B cell (primary cell): ENCODE results near the gene SLC9A9. TPM values are rescaled to one million over a fixed set of nuclear protein-coding genes. Genes with fewer than 3 reads are reported as not detected.

Experiments used
- ATAC-seq: fragments of 200-7000 bp; cut with Tn5 transposase; one replicate; pipeline ENCODE4 v1.10.0; 2021; ENCODE audit warnings: low read depth, mild to moderate bottlenecking, moderate number of reproducible peaks, moderate library complexity
- CTCF ChIA-PET: fragments of 350-600 bp; sonication (Branson Sonifier 250); formaldehyde crosslinking; loops from one replicate; lab custom pipeline; 2021; ENCODE audit warnings: antibody characterized with exemption, inconsistent platforms; lab: Charles Lee
- POLR2A ChIA-PET: fragments of 350-600 bp; sonication (Branson Sonifier 250); formaldehyde crosslinking; loops from one replicate; lab custom pipeline; 2021; ENCODE audit warnings: antibody characterized with exemption; lab: Charles Lee
- DNase-seq: peaks from one replicate; pipeline ENCODE4 v3.0.0; 2013
- H2AFZ ChIP-seq: 2 replicates; pipeline ENCODE4 v1.6.1; 2012; ENCODE audit warnings: mild to moderate bottlenecking, low read depth, low read length; ENCODE audit not compliant: insufficient read depth, poor library complexity, severe bottlenecking
- H3K27ac ChIP-seq, 2 donors: 1 replicate in 1 of 2; 2 replicates in 1 of 2; pipeline ENCODE4 v1.5.1; 2012 to 2013; ENCODE audit warnings: low read length in 2 of 2, mild to moderate bottlenecking in 2 of 2, moderate library complexity in 1 of 2
- H3K27me3 ChIP-seq, 4 experiments: fragments of 200-600 bp in 1 of 4; sonication (generic) in 1 of 4; replicated peaks in 1 of 4; 1 replicate in 2 of 4; 2 replicates in 2 of 4; pipeline versions ENCODE4 v1.6.1 to v1.7.0; 2013 to 2016; ENCODE audit warnings: low read length in 3 of 4, mild to moderate bottlenecking in 2 of 4, mixed read lengths in 1 of 4, moderate library complexity in 1 of 4; ENCODE audit not compliant: insufficient read depth in 4 of 4, control insufficient read depth in 3 of 4; ENCODE audit errors: control extremely low read depth in 1 of 4
- H3K36me3 ChIP-seq, 2 experiments: replicated peaks in 1 of 2; 1 replicate in 1 of 2; 2 replicates in 1 of 2; pipeline versions ENCODE4 v1.6.1 to v1.7.1; 2013; ENCODE audit warnings: low read length in 1 of 2; ENCODE audit not compliant: insufficient read depth in 2 of 2, control insufficient read depth in 1 of 2; ENCODE audit errors: control extremely low read depth in 1 of 2, extremely low read depth in 1 of 2
- H3K4me1 ChIP-seq, 2 donors: fragments of 200-600 bp in 1 of 2; sonication (generic) in 1 of 2; 1 replicate in 1 of 2; 2 replicates in 1 of 2; pipeline versions ENCODE4 v1.5.1 to v1.6.1; 2013 to 2017; ENCODE audit warnings: low read length in 2 of 2; ENCODE audit not compliant: control insufficient read depth in 2 of 2, insufficient read depth in 2 of 2
- H3K4me2 ChIP-seq: replicated peaks from 2 replicates; pipeline ENCODE3; 2012; ENCODE audit warnings: mild to moderate bottlenecking, low read depth, low read length; ENCODE audit not compliant: poor library complexity, severe bottlenecking
- H3K4me3 ChIP-seq, 5 experiments: fragments of 200-600 bp in 1 of 5; sonication (generic) in 1 of 5; 1 replicate in 3 of 5; 2 replicates in 2 of 5; pipeline versions ENCODE4 v1.5.1 to v1.7.0; 2011 to 2016; ENCODE audit warnings: low read length in 4 of 5, mild to moderate bottlenecking in 4 of 5, low read depth in 2 of 5, control low read depth in 1 of 5, moderate library complexity in 1 of 5; ENCODE audit not compliant: insufficient read depth in 1 of 5; ENCODE audit errors: control extremely low read depth in 1 of 5, extremely low read depth in 1 of 5
- H3K79me2 ChIP-seq: fragments of 200-600 bp; sonication (generic); one replicate; pipeline ENCODE4 v1.6.0; 2016; ENCODE audit warnings: low read length; ENCODE audit not compliant: control insufficient read depth, insufficient read depth
- H3K9ac ChIP-seq: fragments of 200-600 bp; sonication (generic); 2 replicates; pipeline ENCODE4 v1.6.1; 2017; ENCODE audit warnings: mild to moderate bottlenecking, low read length, moderate library complexity
- H3K9me3 ChIP-seq, 3 donors: one replicate each; pipeline versions ENCODE4 v1.6.1 to v1.7.1; 2013; ENCODE audit warnings: low read length in 2 of 3; ENCODE audit not compliant: control insufficient read depth in 2 of 3, insufficient read depth in 1 of 3; ENCODE audit errors: control extremely low read depth in 1 of 3
- H4K20me1 ChIP-seq: 2 replicates; pipeline ENCODE4 v1.6.0; 2012; ENCODE audit warnings: mild to moderate bottlenecking, low read length; ENCODE audit not compliant: insufficient read depth, control insufficient read depth, poor library complexity, severe bottlenecking
- H3K27ac Mint-ChIP-seq: one replicate; pipeline ENCODE4 v1.8.0; 2021; ENCODE audit warnings: mixed read lengths
- H3K27me3 Mint-ChIP-seq: one replicate; pipeline ENCODE4 v1.8.0; 2021; ENCODE audit warnings: mixed read lengths
- H3K4me1 Mint-ChIP-seq: one replicate; pipeline ENCODE4 v1.8.0; 2021; ENCODE audit warnings: mixed read lengths
- H3K4me3 Mint-ChIP-seq: one replicate; pipeline ENCODE4 v1.8.0; 2021; ENCODE audit warnings: mixed read lengths
- H3K9me3 Mint-ChIP-seq: one replicate; pipeline ENCODE4 v1.8.0; 2022; ENCODE audit warnings: mixed read lengths; ENCODE audit not compliant: insufficient read depth
- EZH2 ChIP-seq: IDR thresholded peaks from 2 replicates; pipeline ENCODE4 v1.6.1; 2012; ENCODE audit warnings: borderline replicate concordance, low read depth, mild to moderate bottlenecking, moderate library complexity, low read length; ENCODE audit not compliant: insufficient read depth, poor library complexity, severe bottlenecking
- WGBS: methylation state at CpG from one replicate; pipeline ENCODE4 v1.1.5; 2013; ENCODE audit warnings: missing lambda C conversion rate; ENCODE audit not compliant: insufficient coverage; 5-methylcytosine and 5-hydroxymethylcytosine counted together
- intact Hi-C: fragments of 100-400 bp; cut with micrococcal nuclease; formaldehyde crosslinking; loops from one replicate; pipeline ENCODE4 v1.10.0; 2022
- polyA plus RNA-seq: library from polyadenylated mRNA; depleted of rRNA; stranded (reverse); fragments of >200 nt; gene quantifications from 2 replicates; pipeline ENCODE4 v1.2.3, GENCODE V29; 2012
- total RNA-seq, 2 donors: library from RNA; stranded (reverse); fragments of 120-200 nt in 1 of 2; gene quantifications; 1 replicate in 1 of 2; 2 replicates in 1 of 2; pipeline versions ENCODE4 v1.2.3 to v1.2.4, GENCODE V29; 2013 to 2022
- TF ChIP-seq, protein P1 (sequence below): fragments of 200-600 bp; IDR thresholded peaks from one replicate; pipeline ENCODE4 v1.8.0; 2022; ENCODE audit warnings: antibody characterized with exemption, mild to moderate bottlenecking

SLC9A9 gene
- total and polyA plus RNA-seq, 2 donors (not counting 1 experiment from before 2014, with no cell fraction given): 7.7 to 17.3 TPM

DNA sequence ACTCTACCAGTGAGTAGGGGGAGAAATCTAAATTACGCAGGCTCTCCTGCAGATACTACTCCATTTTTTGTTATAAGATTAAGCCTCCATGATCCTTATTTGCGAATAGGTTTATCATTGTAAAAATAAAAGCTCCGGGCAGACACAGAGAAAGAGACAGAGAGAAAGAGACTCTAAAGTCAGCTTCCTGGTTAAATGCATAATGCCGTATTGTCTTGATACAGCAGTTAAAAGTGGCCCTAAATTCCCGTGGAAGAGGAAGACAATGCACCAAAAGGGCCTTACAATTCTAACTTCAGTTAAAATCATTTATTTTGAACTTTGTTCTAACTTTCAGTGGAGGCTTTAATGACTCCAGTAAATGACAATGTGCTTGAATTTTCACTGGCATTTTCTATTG, 98.3 kb downstream of the SLC9A9 start:
- CTCF ChIA-PET: no interaction called here
- Mint-ChIP-seq H3K27ac (no peak overlapping the region), H3K27me3 (no peaks in the 10 kb centered on the region), H3K4me1 (peaks cover 14% of the 10 kb centered on the region), H3K9me3 (no peaks in the 10 kb centered on the region), H3K4me3 (no peak overlapping the region)
- DNase-seq (no peak), ATAC-seq (no peak)
- peaks cover 14 to 15% of the 10 kb centered on the region in 2 donors for H3K4me1 ChIP-seq
- H3K4me3 ChIP-seq: no peak overlapping the region
- TF ChIP-seq EZH2: no peak
- TF ChIP-seq, protein P1, sequence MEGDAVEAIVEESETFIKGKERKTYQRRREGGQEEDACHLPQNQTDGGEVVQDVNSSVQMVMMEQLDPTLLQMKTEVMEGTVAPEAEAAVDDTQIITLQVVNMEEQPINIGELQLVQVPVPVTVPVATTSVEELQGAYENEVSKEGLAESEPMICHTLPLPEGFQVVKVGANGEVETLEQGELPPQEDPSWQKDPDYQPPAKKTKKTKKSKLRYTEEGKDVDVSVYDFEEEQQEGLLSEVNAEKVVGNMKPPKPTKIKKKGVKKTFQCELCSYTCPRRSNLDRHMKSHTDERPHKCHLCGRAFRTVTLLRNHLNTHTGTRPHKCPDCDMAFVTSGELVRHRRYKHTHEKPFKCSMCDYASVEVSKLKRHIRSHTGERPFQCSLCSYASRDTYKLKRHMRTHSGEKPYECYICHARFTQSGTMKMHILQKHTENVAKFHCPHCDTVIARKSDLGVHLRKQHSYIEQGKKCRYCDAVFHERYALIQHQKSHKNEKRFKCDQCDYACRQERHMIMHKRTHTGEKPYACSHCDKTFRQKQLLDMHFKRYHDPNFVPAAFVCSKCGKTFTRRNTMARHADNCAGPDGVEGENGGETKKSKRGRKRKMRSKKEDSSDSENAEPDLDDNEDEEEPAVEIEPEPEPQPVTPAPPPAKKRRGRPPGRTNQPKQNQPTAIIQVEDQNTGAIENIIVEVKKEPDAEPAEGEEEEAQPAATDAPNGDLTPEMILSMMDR: no peak
- intact Hi-C loops: no loop called here
- H2AFZ ChIP-seq: no peak overlapping the region
- H3K9ac ChIP-seq: no peak overlapping the region
- H4K20me1 ChIP-seq: no peaks in the 10 kb centered on the region
- WGBS: 100% methylated on average over 3 of the region's 5 CpGs
- H3K9me3 ChIP-seq: no peaks in the 10 kb centered on the region
- POLR2A ChIA-PET: no interaction called here
- no peak overlapping the region for H3K27ac ChIP-seq
- no peaks in the 10 kb centered on the region for H3K27me3 ChIP-seq
- no peak overlapping the region for H3K4me2 ChIP-seq
- no peaks in the 10 kb centered on the region for H3K36me3 ChIP-seq
- no peaks in the 10 kb centered on the region for H3K79me2 ChIP-seq

DNA sequence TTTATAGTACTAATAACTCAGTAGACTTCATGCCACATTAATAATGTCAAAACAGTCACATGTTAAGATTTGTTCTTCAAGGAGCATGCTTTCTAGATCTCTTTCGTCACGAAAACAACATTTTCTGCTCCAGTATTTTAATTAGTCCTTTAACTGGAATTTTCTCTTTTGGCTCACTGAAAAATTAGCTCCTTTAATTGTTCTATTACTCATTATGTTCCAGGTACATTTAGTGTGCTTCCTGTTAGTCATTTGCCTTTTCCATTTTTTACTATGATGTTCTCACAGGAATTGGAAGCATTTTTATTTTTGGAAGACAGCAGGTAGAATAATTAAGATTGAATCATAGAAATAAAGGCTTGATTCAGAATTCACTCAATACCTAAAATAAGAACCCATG, 111.2 kb downstream of the SLC9A9 start:
- Histone ChIP-seq H3K27me3 (no peaks in the 10 kb centered on the region), H3K9ac (no peak overlapping the region), H3K4me2 (no peak overlapping the region), H2AFZ (no peak overlapping the region), H3K27ac (no peak overlapping the region), H3K4me1 (no peaks in the 10 kb centered on the region), H3K4me3 (no peak overlapping the region), H3K36me3 (no peaks in the 10 kb centered on the region), H3K79me2 (no peaks in the 10 kb centered on the region), H3K9me3 (peaks cover 0 to 6% (median 2%) of the 10 kb centered on the region in 3 donors), H4K20me1 (no peaks in the 10 kb centered on the region)
- no CpG with 5 or more reads among the region's 2 CpGs for WGBS
- Mint-ChIP-seq H3K27ac (no peak overlapping the region), H3K9me3 (peaks cover 4% of the 10 kb centered on the region), H3K27me3 (no peaks in the 10 kb centered on the region), H3K4me3 (no peak overlapping the region), H3K4me1 (no peaks in the 10 kb centered on the region)
- TF ChIP-seq EZH2: no peak
- TF ChIP-seq, protein P1: no peak
- ChIA-PET CTCF (no interaction called here), POLR2A (no interaction called here)
- ATAC-seq (no peak), DNase-seq (no peak)
- intact Hi-C loops: no loop called here
